K562 (cell line): Measurements from ENCODE around the gene MYH9. TPM values are rescaled to one million over a fixed set of nuclear protein-coding genes. Genes with fewer than 3 reads are reported as not detected.

Experiments
- ATAC-seq: fragments of 200-7000 bp; cut with Tn5 transposase; 3 replicates; pipeline ENCODE4 v1.9.1; 2020; ENCODE audit warnings: moderate library complexity
- BruUV-seq: library from RNA; stranded (reverse); fragments of 400-500 nt; replicated peaks from 2 replicates; lab custom pipeline; 2021; lab: Mats Ljungman, UMichigan
- CTCF ChIA-PET: fragments of 300-600 bp; formaldehyde crosslinking; extraction: SDS; loops from one replicate; lab custom pipeline; 2021; ENCODE audit warnings: low intra/inter-chr PET ratio; lab: Yijun Ruan, JAX
- POLR2A ChIA-PET: fragments of 300-600, 350-650 bp; sonication (Branson Sonifier 250); formaldehyde crosslinking; extraction: SDS; loops from one replicate; lab custom pipeline; 2021; ENCODE audit warnings: antibody characterized with exemption, inconsistent platforms; lab: Yijun Ruan, JAX
- DNase-seq, 4 experiments: peaks; one replicate each; pipeline versions ENCODE4 v3.0.0 to v3.0.0-alpha.2; 2011 to 2018; ENCODE audit warnings: low spot score in 3 of 4, mixed read lengths in 3 of 4; ENCODE audit errors: extremely low read depth in 1 of 4
- FAIRE-seq: peaks from 2 replicates; lab custom pipeline; 2011; peaks lifted over from hg19 to GRCh38; lab: Jason Lieb, UNC
- H2AFZ ChIP-seq: 2 replicates; pipeline ENCODE4 v1.6.0; 2011; ENCODE audit warnings: low read depth, low read length, control low read depth, inconsistent platforms
- H3K27ac ChIP-seq: fragments of 200-600 bp; 3 replicates; pipeline ENCODE4 v1.8.0; 2011; ENCODE audit warnings: low read depth, mild to moderate bottlenecking, control low read depth, inconsistent platforms, low read length, moderate library complexity, mixed read lengths; ENCODE audit errors: extremely low read depth
- H3K27me3 ChIP-seq, 2 experiments: fragments of 300-600 bp in 1 of 2; 2 replicates in 1 of 2; 3 replicates in 1 of 2; pipeline versions ENCODE4 v1.6.0 to v1.8.0; 2011; ENCODE audit warnings: inconsistent platforms in 2 of 2, low read length in 2 of 2, mild to moderate bottlenecking in 1 of 2, mixed read lengths in 1 of 2, moderate library complexity in 1 of 2; ENCODE audit not compliant: control insufficient read depth in 2 of 2, insufficient read depth in 2 of 2
- H3K36me3 ChIP-seq: fragments of 300-600 bp; 3 replicates; pipeline ENCODE4 v1.8.0; 2011; ENCODE audit warnings: mild to moderate bottlenecking, low read length, inconsistent platforms; ENCODE audit not compliant: control insufficient read depth, insufficient read depth
- H3K4me1 ChIP-seq, 2 experiments: fragments of 200-600 bp in 1 of 2; replicated peaks in 1 of 2; 2 replicates in 1 of 2; 3 replicates in 1 of 2; pipeline versions ENCODE4 v1.5.1 to v1.8.0; 2011; ENCODE audit warnings: inconsistent platforms in 2 of 2, low read length in 2 of 2, mild to moderate bottlenecking in 1 of 2, mixed read lengths in 1 of 2, moderate library complexity in 1 of 2; ENCODE audit not compliant: control insufficient read depth in 2 of 2, insufficient read depth in 2 of 2
- H3K4me2 ChIP-seq: 2 replicates; pipeline ENCODE4 v1.6.1; 2011; ENCODE audit warnings: low read length, control low read depth, inconsistent platforms, mixed read lengths; ENCODE audit not compliant: insufficient read depth
- H3K4me3 ChIP-seq: fragments of 200-600 bp; sonication (generic), shearing (Covaris generic); 2 replicates; pipeline ENCODE4 v1.5.1; 2016; ENCODE audit warnings: control low read depth, inconsistent platforms
- H3K79me2 ChIP-seq: fragments of 200-600 bp; 3 replicates; pipeline ENCODE4 v1.8.0; 2011; ENCODE audit warnings: low read length, inconsistent platforms; ENCODE audit not compliant: control insufficient read depth, insufficient read depth
- H3K9ac ChIP-seq, 2 experiments: 2 replicates each; pipeline versions ENCODE4 v1.6.0 to v1.6.1; 2011; ENCODE audit warnings: low read depth in 2 of 2, low read length in 2 of 2, control low read depth in 1 of 2, inconsistent platforms in 1 of 2, mild to moderate bottlenecking in 1 of 2, mixed read lengths in 1 of 2; ENCODE audit not compliant: insufficient read depth in 1 of 2
- H3K9me1 ChIP-seq: one replicate; pipeline ENCODE4 v1.6.0; 2011; ENCODE audit warnings: inconsistent platforms, mild to moderate bottlenecking, low read length, moderate library complexity; ENCODE audit not compliant: control insufficient read depth, insufficient read depth
- H3K9me3 ChIP-seq: replicated peaks from 2 replicates; pipeline ENCODE4 v1.5.1; 2011; ENCODE audit warnings: low read depth, low read length, inconsistent platforms; ENCODE audit not compliant: control insufficient read depth, insufficient read depth
- H4K20me1 ChIP-seq: replicated peaks from 2 replicates; pipeline ENCODE4 v1.6.1; 2011; ENCODE audit warnings: low read length, inconsistent platforms, mixed read lengths; ENCODE audit not compliant: control insufficient read depth, insufficient read depth
- BDP1 ChIP-seq: IDR thresholded peaks from 3 replicates; pipeline ENCODE4 v1.6.1; 2011; ENCODE audit not compliant: insufficient read length, insufficient read depth
- KDM5B ChIP-seq: fragments of 200-600 bp; sonication (generic); IDR thresholded peaks from 2 replicates; pipeline ENCODE4 v1.6.1; 2012; ENCODE audit warnings: low read depth, mild to moderate bottlenecking, moderate library complexity, low read length, control low read depth, inconsistent platforms; ENCODE audit not compliant: insufficient replicate concordance
- ZNF124 ChIP-seq: sonication (generic); formaldehyde crosslinking; IDR thresholded peaks from 2 replicates; pipeline ENCODE4 v1.8.1; 2022; ENCODE audit warnings: missing genetic modification reagents
- ZNF318 ChIP-seq, 2 experiments: fragments of 450-650 bp; IDR thresholded peaks; 2 replicates each; pipeline ENCODE4 v1.6.1; 2016; ENCODE audit warnings: mild to moderate bottlenecking in 2 of 2, borderline replicate concordance in 1 of 2, low read depth in 1 of 2, moderate library complexity in 1 of 2
- ZNF436 ChIP-seq: fragments of 250-450, 450-650 bp; sonication (Bioruptor Pico); formaldehyde crosslinking; IDR thresholded peaks from 2 replicates; pipeline ENCODE4 v1.7.0; 2020; ENCODE audit warnings: mild to moderate bottlenecking
- WGBS: fragments of 100-300 bp; shearing (Covaris generic); methylation state at CpG from one replicate; pipeline ENCODE4 v1.1.6; 2016; ENCODE audit warnings: low coverage, mixed read lengths; ENCODE audit not compliant: insufficient coverage; ENCODE audit errors: missing lambda C conversion rate; 5-methylcytosine and 5-hydroxymethylcytosine counted together
- in situ Hi-C: fragments of 300-500 bp; cut with MboI; formaldehyde crosslinking; loops from 4 replicates; pipeline ENCODE4 v1.15.0; 2018; ENCODE audit warnings: inconsistent platforms, mixed read lengths
- intact Hi-C: fragments of 100-400 bp; cut with micrococcal nuclease; formaldehyde crosslinking; loops from 2 replicates; pipeline ENCODE4 v1.14.2; 2022
- polyA plus RNA-seq, 8 experiments: library from polyadenylated mRNA; depleted of rRNA in 4 of 8; stranded (reverse) in 5 of 8; unstranded in 3 of 8; fragments of >200 nt; fragmentation: Nextera tagmentation in 2 of 8; fragmentation: Illumina TruSeq in 1 of 8; extraction: Ambion mirVana in 2 of 8; extraction: Trizol in 1 of 8; gene quantifications; 2 replicates each; pipeline versions ENCODE4 v1.2.1 to v1.2.3, GENCODE V29; 2011 to 2014; ENCODE audit warnings: inconsistent platforms in 1 of 8, missing spikeins in 1 of 8
- total RNA-seq, 7 experiments: library from RNA; depleted of rRNA in 6 of 7; stranded (reverse); fragments of >200 nt in 6 of 7; fragmentation: Illumina TruSeq in 2 of 7; extraction: Trizol in 2 of 7; gene quantifications; 2 replicates each; pipeline versions ENCODE4 v1.2.1 to v1.2.3, GENCODE V29; 2011 to 2021; ENCODE audit warnings: low replicate concordance in 1 of 7

Gene MYH9
- total and polyA plus RNA-seq, 9 of the 15 experiments (the other 6 are each of a cell fraction or from before 2014, with no cell fraction given): 0.71 to 111 (median 24.6) TPM

GRCh38 chr22:36381513-36382128 is 6.1 kb downstream of the MYH9 start:
- 79% methylated on average over 5 of the region's 5 CpGs for WGBS
- in situ Hi-C loops: no loop called here
- Histone ChIP-seq H3K9ac (no peak overlapping the region), H3K27me3 (no peaks in the 10 kb centered on the region), H4K20me1 (peaks cover 28% of the 10 kb centered on the region; the same call in 1 of the 2 replicates), H2AFZ (no peak overlapping the region), H3K4me1 (peaks cover 10 to 21% of the 10 kb centered on the region in 2 experiments; a peak in 4 of 5 replicates), H3K79me2 (peaks cover 76% of the 10 kb centered on the region), H3K4me3 (no peak overlapping the region), H3K9me3 (no peaks in the 10 kb centered on the region), H3K36me3 (peaks cover 25% of the 10 kb centered on the region; the same call in 2 of the 3 replicates), H3K9me1 (no peaks in the 10 kb centered on the region), H3K4me2 (no peak overlapping the region), H3K27ac (no peak overlapping the region)
- DNase-seq (no peak), FAIRE-seq (no peak), ATAC-seq (no peak)
- BruUV-seq: no TSS peak
- ChIA-PET POLR2A (no interaction called here), CTCF (no interaction called here)
- no peak for TF ChIP-seq ZNF318 (IDR thresholded peaks at IDR 0.05; ENCODE audit: borderline replicate concordance in 1 of 2, low read depth in 1 of 2)
- no peak for TF ChIP-seq ZNF436 (CRISPR knock-in tag)
- TF ChIP-seq BDP1: no peak
- TF ChIP-seq ZNF124 (CRISPR knock-in tag): no peak
- TF ChIP-seq KDM5B: no peak
- intact Hi-C loops: loop anchor here (10.0 kb wide), 1 partner anchor 73 kb away; no protein-coding TSS in a partner anchor
